HG03095 (cell line): ENCODE measurements around the gene SUGP1.

Experiments used
- ATAC-seq: cut with Tn5 transposase; IDR thresholded peaks from one replicate; pipeline ENCODE4 v1.9.1; 2021; ENCODE audit warnings: moderate library complexity; ENCODE audit not compliant: unreplicated experiment

Gene SUGP1

DNA sequence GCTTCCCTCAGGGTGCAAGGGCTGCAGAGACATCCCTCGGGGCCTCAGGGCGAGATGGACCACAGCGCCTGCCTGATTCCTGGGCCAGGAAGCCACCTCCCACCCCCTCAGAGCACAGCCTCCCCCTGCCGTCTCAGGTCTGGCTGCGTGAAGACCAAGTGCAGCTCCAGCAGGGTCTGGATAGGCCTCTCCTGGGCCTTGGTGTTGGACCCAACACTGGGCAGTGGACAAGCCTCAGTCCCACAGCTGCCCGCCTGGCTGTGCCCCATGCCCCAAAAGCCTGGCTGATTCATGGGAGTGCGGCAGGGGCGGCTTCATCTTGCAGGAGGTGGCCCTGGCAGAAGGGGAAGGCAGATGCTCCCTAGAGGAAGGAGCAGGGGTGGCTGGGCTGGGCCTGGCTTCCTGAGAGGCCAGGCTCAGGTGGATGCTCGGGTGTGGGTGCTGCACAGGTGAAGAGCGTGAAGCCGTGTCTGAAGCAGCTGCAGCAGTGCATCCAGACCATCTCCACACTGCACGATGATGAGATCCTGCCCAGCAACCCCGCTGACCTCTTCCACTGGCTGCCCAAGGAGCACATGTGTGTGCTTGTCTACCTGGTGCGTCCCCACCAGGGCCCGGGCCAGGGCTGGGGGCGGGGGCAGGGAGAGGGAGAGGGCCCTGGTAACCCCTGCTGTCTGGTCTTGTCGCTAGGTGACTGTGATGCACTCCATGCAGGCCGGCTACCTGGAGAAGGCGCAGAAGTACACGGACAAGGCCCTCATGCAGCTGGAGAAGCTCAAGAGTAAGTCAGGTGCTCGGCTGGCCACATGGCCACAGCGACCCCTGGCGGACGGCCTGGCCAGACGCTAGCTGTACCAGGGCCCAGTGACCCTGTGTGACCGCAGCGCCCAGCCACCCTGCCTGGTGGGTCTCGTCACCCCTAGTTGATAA lies 22.0 kb upstream of the SUGP1 start:
- no peak for ATAC-seq

- ATAC-seq: no peak
Measured at GRCh38 chr19:19341026-19341425, 20.7 kb upstream of the SUGP1 start.

GRCh38 chr19:19338082-19338481 lies 17.8 kb upstream of the SUGP1 start:
- ATAC-seq: no peak

GRCh38 chr19:19337120-19337519 lies 16.8 kb upstream of the SUGP1 start:
- no peak for ATAC-seq

DNA sequence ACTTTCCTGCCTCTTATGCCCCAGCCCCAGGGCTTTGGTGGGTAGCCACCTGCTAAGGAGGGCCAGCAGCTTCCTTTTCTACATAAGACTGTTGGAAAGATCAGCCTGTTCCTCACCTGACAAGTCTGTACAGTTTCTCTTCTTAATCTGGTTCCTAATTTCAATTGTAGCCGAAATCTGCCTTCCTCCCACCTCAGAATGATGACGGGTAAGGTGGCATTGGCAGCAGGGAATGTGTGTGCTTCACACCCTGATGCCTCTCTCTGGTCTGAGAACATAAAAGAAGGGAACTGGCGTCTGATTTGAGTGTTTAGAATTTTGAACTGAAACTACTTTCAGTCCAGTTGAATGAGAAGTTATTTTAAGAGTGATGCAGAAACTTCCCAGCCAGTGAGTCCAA lies 16.3 kb upstream of the SUGP1 start:
- no peak for ATAC-seq

DNA sequence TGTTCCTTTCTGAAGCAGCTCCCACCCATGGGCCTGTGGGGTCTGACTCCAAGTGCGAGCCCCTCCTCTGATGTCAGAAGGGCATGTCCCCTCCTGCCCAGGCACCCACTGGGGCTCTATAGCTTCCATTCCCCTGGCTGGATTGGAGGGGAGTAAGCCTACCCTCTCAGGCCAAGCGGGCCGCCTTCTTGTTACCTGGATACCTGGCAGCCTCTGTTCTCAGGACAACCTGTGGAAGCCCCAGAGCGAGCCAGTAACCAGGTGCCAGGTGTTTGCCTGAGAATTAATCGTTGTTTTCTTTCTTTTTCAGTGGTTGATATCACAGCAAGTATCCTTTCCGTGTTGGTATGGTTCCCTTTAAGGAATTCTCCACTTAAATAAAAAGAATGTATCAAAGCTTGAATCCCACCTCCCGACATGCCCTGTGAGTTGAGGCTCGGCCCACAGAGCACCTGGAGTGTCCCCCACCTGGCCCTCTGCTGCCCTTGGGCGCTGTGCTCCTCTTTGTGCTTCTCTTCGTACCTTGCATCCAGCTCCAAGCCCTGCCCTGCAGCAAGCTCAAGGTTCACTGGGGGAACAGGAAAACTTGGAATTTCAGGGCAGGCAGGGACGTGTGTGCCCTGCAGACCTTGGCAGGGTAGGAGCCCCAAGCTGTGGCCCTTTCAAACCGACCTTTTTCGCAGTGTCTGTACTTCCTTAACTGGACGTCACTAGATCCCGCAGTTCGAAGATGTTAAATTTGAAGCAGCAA lies 15.3 kb upstream of the SUGP1 start:
- ATAC-seq: no peak

GRCh38 chr19:19334989-19335344 lies 14.7 kb upstream of the SUGP1 start:
- ATAC-seq: no peak

- ATAC-seq: no peak
Measured at GRCh38 chr19:19334063-19334988, 14.0 kb upstream of the SUGP1 start.

DNA sequence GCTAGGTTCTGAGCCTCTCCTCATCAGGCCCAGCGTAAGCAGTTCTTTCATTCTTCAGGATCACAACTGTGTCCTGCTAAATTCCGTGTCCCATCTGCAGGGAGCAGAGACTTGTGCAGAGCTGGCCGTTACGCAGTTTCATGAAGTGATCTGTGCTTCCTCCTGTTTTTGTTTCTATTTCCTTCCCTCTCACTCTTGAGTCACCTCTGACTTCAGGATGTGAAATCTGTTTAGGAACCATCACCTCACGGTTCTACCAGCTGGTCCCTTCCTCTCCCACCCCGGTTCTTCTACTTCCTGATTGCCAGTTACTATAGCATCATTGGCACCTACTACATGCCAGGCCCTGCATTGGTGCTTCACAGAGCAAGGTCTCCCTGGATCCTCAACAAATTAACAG lies 8.8 kb upstream of the SUGP1 start:
- ATAC-seq: no peak

DNA sequence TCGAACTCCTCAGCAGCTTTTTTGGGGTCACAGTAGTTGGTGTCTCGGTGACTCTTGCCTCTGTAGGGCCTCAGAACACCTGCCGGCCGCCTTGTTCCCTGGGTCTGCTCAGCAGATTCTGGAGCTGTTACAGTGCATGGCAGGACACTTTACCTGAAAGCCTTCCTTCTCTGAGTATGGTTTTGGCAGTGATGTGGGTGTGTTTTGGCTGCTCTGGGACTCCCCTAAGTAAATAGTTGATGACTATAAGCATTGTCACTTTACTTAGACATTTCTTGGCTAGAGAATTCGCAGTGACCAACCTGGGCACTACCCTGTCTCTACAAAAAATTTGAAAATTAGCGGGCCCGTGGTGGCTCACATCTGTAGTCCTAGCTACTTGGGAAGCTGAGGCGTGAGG lies 7.4 kb upstream of the SUGP1 start:
- ATAC-seq: no peak

DNA sequence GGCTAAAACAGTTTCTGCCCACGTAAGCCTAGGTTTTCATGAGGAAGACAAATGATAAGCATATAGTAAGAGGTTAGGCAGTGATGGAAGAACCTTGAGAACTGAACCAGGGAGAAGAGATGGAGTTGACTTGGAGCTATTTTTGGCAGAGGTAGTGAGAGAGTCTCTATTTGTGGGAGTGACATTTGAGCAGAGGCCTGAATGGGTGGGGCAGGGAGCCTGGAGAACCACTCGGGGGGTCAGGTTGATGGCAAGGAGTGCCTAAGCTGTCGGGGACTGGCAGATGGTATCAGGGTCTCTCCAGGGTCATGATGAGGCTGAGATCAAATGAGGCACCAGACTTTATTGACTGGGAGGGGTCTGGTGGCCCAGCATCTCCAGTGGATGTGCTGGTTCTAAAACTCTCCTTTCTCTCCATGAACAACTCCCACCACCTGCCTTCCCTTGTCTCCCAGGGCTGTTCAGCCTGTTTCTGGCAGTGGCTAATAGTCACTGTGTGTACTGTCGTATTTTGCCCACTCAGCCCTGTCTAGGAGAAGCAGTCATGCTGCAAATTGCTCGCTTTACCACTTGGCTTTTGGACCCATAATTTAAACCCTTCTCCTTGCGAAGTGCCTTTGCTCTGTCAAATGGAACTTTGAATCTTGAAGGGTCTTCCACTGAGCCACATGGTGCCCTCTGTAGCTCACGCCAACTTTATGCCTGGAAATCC lies 3.9 kb upstream of the SUGP1 start:
- ATAC-seq: no peak

- no peak for ATAC-seq
Measured at GRCh38 chr19:19321141-19321577, 850 bp upstream of the SUGP1 start.

DNA sequence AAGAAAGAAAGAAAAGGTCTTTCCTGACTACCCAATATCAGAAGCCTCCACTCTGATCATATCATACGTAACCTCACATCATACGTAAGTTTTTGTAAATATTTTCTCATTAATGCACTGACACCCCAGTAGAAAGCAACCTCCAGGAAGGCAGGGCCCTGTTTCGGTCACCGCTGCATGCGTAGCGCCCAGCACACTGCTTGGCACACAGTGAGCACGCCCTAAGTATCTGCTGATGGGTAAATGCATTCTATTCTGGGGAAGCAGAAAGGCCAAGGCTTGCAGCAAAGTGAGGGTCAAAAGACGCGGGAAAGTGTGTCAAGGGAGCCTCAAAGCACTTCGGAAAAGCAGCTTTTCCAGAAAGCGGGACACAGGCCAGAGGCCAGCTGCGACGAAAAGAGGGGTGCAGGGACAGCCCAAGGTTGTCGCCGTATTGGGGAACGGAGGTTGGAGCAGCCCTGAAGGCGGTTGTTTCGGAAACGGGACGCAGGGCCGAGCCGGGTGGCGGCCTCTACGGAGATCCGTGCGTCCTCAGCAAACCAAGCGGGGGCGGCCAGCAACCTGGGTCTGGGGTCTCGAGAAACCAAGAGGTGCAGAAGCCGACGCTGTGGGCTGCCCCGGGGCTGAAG lies 463 bp downstream of the SUGP1 start:
- peak; percentile 8 for ATAC-seq

- ATAC-seq: no peak
Measured at GRCh38 chr19:19316082-19316481, 4.2 kb downstream of the SUGP1 start.

- ATAC-seq: no peak
Measured at GRCh38 chr19:19315444-19315843, 4.9 kb downstream of the SUGP1 start.

GRCh38 chr19:19308373-19308772 lies 11.9 kb downstream of the SUGP1 start:
- ATAC-seq: no peak

DNA sequence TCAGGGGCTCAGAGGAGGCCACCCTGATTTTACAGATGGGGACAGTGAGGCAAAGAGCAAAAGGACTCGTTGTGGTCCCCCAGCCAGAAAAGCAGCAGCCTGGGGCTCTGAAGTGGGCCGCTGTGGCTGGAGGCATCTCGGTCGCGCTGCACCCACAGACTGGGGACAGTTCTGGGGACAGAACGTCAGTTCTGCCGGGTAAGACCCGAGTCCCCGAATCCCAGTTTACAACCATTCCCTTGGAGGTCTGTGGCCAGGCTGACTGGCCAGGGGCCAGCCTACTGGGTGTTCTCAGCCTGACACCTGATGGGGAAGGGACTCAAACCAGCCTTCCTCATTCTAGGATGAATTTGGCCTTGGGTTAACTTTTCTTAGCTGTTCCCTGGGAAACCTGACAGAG lies 14.1 kb downstream of the SUGP1 start:
- ATAC-seq: no peak

DNA sequence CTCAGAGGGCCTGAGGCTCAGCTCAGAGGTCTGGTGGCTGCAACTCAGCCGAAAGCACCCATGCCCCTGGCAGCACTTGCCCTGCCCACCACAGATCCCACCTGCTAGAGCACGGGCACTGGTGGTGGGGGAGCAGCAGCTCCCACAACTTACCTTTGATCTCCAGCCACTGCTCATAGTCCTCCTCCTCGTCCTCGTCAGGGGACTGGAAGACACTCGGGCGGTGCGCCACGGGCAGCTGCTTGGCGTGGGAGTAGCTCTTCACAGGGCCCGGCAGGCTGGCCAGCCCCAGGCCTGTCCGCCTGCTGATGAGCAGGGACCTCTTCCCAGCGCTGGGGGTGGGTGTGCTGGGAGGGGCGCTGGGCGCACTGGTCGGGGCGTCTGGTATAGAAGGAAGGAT lies 14.6 kb downstream of the SUGP1 start:
- ATAC-seq: no peak

DNA sequence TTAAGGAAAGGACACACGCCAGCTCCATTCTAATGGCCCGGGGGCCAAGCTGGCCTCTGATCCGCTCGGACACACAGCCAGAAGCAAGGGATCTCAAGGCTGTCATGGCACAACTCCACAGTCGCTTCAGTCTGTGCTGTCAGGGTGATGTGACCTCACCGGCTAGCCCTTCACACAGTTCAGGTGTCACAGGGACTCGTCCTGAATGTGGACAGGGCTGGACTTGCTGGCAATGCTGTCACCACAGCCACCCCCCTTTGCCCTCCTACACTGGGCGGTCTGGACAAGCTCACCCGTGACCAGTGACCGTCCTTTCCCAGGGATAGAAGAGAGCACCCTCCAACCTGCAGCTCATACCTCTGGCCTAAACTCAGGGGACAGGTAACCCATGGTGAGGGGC lies 15.2 kb downstream of the SUGP1 start:
- no peak for ATAC-seq
